Thyroid gland (tissue), 4 donors: ENCODE data around the gene ECD. TPM values are rescaled to one million over a fixed set of nuclear protein-coding genes. Genes with fewer than 3 reads are reported as not detected.
"Not testable (repeated sequence)": the region's sequence is repeated elsewhere in the genome, so short reads cannot be mapped to it uniquely, and the experiment has no call there.

Experiments used
- DNase-seq, 2 donors: peaks; one replicate each; pipeline ENCODE4 v3.0.0-alpha.2; 2019
- H3K27ac ChIP-seq, 3 donors: fragments of 200-600 bp; sonication (generic); 1 replicate in 2 of 3; 2 replicates in 1 of 3; pipeline ENCODE4 v1.5.1; 2016 to 2019; ENCODE audit warnings: mild to moderate bottlenecking in 1 of 3, moderate library complexity in 1 of 3
- H3K27me3 ChIP-seq: fragments of 200-600 bp; sonication (generic); one replicate; pipeline ENCODE4 v1.5.1; 2019
- H3K36me3 ChIP-seq, 2 donors: fragments of 200-600 bp; sonication (generic); one replicate each; pipeline ENCODE4 v1.5.1; 2016 to 2019
- H3K4me1 ChIP-seq, 2 donors: fragments of 200-600 bp; sonication (generic); one replicate each; pipeline ENCODE4 v1.5.1; 2017 to 2019
- H3K4me3 ChIP-seq, 3 donors: fragments of 200-600 bp; sonication (generic); replicated peaks in 1 of 3; 1 replicate in 2 of 3; 2 replicates in 1 of 3; pipeline ENCODE4 v1.5.1; 2016; ENCODE audit warnings: mild to moderate bottlenecking in 1 of 3
- H3K9me3 ChIP-seq: fragments of 200-600 bp; sonication (generic); one replicate; pipeline ENCODE4 v1.5.1; 2017
- CTCF ChIP-seq, 6 experiments: fragments of 200-600 bp in 3 of 6; fragments of 450-650 bp in 3 of 6; sonication (generic) in 3 of 6; IDR thresholded peaks; one replicate each; pipeline ENCODE4 v1.5.1; 2016 to 2019; ENCODE audit warnings: antibody characterized with exemption in 6 of 6, mild to moderate bottlenecking in 2 of 6, inconsistent platforms in 1 of 6, moderate library complexity in 1 of 6
- POLR2A ChIP-seq, 2 donors: fragments of 450-650 bp; IDR thresholded peaks; one replicate each; pipeline ENCODE4 v1.6.1; 2017; ENCODE audit warnings: antibody characterized with exemption in 2 of 2, mild to moderate bottlenecking in 2 of 2, moderate library complexity in 1 of 2
- WGBS, 2 donors: methylation state at CpG; one replicate each; pipeline ENCODE4 v1.1.5; 2017; 5-methylcytosine and 5-hydroxymethylcytosine counted together
- intact Hi-C: fragments of 100-400 bp; cut with DNase I; formaldehyde crosslinking; loops from one replicate; pipeline ENCODE4 v1.15.1; 2023
- total RNA-seq, 4 donors: library from RNA; depleted of rRNA; stranded (reverse); fragments of >200 nt; gene quantifications; one replicate each; pipeline ENCODE4 v1.2.3, GENCODE V29; 2016

Gene ECD
- total RNA-seq, 4 donors from 2014 or later: 31.3 to 44.4 (median 37.0) TPM

- intact Hi-C loops: no loop called here
- Histone ChIP-seq H3K27me3 (no peaks in the 10 kb centered on the region), H3K4me3 (no peak overlapping the region), H3K9me3 (no peaks in the 10 kb centered on the region), H3K27ac (no peak overlapping the region), H3K36me3 (peaks cover 18 to 27% of the 10 kb centered on the region in 2 donors), H3K4me1 (no peaks in the 10 kb centered on the region)
- TF ChIP-seq POLR2A (IDR thresholded peaks at IDR 0.05) (no peak), CTCF (IDR thresholded peaks at IDR 0.05) (peak in 5 of 6 experiments; percentile 51 to 76 (median 64))
- peak; percentile 48 to 61 for DNase-seq
- WGBS, 2 donors: 14 to 21% methylated on average over 5 of the region's 5 CpGs
Measured at GRCh38 chr10:73159038-73159648, 8.7 kb downstream of the ECD start.

- Histone ChIP-seq H3K4me1 (no peaks in the 10 kb centered on the region), H3K9me3 (no peaks in the 10 kb centered on the region), H3K27me3 (no peaks in the 10 kb centered on the region), H3K27ac (no peak overlapping the region), H3K4me3 (no peak overlapping the region), H3K36me3 (peaks cover 22 to 44% of the 10 kb centered on the region in 2 donors)
- no peak for TF ChIP-seq CTCF (IDR thresholded peaks at IDR 0.05)
- TF ChIP-seq POLR2A (IDR thresholded peaks at IDR 0.05): no peak
- intact Hi-C loops: no loop called here
- 94 to 95% methylated on average over 3 of the region's 3 CpGs for WGBS, 2 donors
- DNase-seq: no peak
Measured at GRCh38 chr10:73156054-73156453, 11.8 kb downstream of the ECD start.

GRCh38 chr10:73152009-73152408, 15.8 kb downstream of the ECD start:
- Histone ChIP-seq H3K36me3 (peaks cover 33 to 55% of the 10 kb centered on the region in 2 donors), H3K9me3 (no peaks in the 10 kb centered on the region), H3K27me3 (no peaks in the 10 kb centered on the region), H3K4me3 (no peak overlapping the region), H3K27ac (no peak overlapping the region), H3K4me1 (no peaks in the 10 kb centered on the region)
- TF ChIP-seq POLR2A (IDR thresholded peaks at IDR 0.05) (no peak), CTCF (IDR thresholded peaks at IDR 0.05) (no peak)
- DNase-seq: no peak
- intact Hi-C loops: no loop called here
- WGBS, 2 donors: 99 to 100% methylated on average over 3 of the region's 3 CpGs

- H3K36me3 ChIP-seq: peaks cover 36 to 53% of the 10 kb centered on the region in 2 donors
- WGBS, 2 donors: 95 to 97% methylated on average over 7 of the region's 8 CpGs
Measured at GRCh38 chr10:73150633-73151413, 17.0 kb downstream of the ECD start.

GRCh38 chr10:73141603-73142002, 26.2 kb downstream of the ECD start:
- DNase-seq: no peak
- peaks cover 66 to 68% of the 10 kb centered on the region in 2 donors for H3K36me3 ChIP-seq
- H3K4me1 ChIP-seq: no peaks in the 10 kb centered on the region
- intact Hi-C loops: no loop called here
- H3K4me3 ChIP-seq: no peak overlapping the region
- H3K9me3 ChIP-seq: no peaks in the 10 kb centered on the region
- no peak overlapping the region for H3K27ac ChIP-seq
- TF ChIP-seq CTCF (IDR thresholded peaks at IDR 0.05): no peak
- TF ChIP-seq POLR2A (IDR thresholded peaks at IDR 0.05): no peak
- WGBS, 2 donors: 92 to 93% methylated on average over 3 of the region's 3 CpGs
- no peaks in the 10 kb centered on the region for H3K27me3 ChIP-seq

More at GRCh38 chr10:73150633-73151413, 17.0 kb downstream of the ECD start:
- H3K4me1 ChIP-seq, DNase-seq, H3K27me3 ChIP-seq, H3K9me3 ChIP-seq, H3K27ac ChIP-seq, intact Hi-C loops, H3K4me3 ChIP-seq: not testable (repeated sequence)
